T1000 (cell line): ENCODE data around the gene GNAI2.
"Not testable (repeated sequence)": the region's sequence is repeated elsewhere in the genome, so short reads cannot be mapped to it uniquely, and the experiment has no call there.

Experiments used
- DNase-seq: peaks from one replicate; lab custom pipeline; 2025; ENCODE audit warnings: mixed read lengths; lab: John Stamatoyannopoulos, UW

The GNAI2 gene

GRCh38 chr3:50278123-50278879, 42.3 kb downstream of the GNAI2 start:
- no peak for DNase-seq

DNA sequence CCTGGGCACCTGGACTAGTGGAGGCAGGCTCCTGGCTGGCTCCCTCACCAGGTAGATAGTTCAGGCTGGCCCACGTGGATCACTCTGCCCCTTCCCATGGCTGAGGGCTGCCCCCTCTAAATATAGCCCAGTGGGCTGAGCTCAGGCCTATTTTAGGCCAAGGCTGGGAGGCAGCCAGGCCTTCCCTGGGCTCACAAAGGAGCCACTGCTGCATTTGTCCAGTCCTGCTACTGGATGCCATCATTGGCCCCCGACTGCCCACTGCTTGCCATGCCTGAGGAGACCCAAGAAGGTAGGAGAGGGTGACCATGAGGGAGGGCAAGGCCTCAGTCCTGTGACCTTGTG, 42.8 kb downstream of the GNAI2 start, which contains the start of gene LSMEM2:
TSS of gene LSMEM2 (plus strand) at position 208 of the 345 bp plus-strand sequence. CDS start at position 235, 27 bp downstream.
- DNase-seq: no peak

GRCh38 chr3:50279255-50280016, 43.4 kb downstream of the GNAI2 start:
- DNase-seq: no peak

DNA sequence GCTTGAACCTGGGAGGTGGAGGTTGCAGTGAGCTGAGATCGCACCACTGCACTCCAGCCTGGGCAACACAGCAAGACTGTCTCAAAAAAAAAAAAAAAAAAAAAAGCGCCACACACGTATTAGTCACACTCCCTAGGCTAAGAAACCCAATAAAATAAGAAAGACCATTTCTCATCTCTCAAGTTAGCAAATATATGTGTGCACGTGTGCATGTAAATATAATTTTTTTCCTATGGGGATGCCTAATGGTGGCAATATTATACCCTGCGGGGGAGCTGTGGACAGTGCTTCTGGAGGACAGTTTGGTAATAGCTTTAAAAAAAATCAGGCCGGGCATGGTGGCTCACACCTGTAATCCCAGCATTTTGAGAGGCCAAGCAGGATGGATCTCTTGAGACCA, 48.1 kb downstream of the GNAI2 start:
- DNase-seq: not testable (repeated sequence)

GRCh38 chr3:50286322-50287227, 50.6 kb downstream of the GNAI2 start:
- no peak for DNase-seq

GRCh38 chr3:50287262-50287661, 51.3 kb downstream of the GNAI2 start:
- DNase-seq: no peak

DNA sequence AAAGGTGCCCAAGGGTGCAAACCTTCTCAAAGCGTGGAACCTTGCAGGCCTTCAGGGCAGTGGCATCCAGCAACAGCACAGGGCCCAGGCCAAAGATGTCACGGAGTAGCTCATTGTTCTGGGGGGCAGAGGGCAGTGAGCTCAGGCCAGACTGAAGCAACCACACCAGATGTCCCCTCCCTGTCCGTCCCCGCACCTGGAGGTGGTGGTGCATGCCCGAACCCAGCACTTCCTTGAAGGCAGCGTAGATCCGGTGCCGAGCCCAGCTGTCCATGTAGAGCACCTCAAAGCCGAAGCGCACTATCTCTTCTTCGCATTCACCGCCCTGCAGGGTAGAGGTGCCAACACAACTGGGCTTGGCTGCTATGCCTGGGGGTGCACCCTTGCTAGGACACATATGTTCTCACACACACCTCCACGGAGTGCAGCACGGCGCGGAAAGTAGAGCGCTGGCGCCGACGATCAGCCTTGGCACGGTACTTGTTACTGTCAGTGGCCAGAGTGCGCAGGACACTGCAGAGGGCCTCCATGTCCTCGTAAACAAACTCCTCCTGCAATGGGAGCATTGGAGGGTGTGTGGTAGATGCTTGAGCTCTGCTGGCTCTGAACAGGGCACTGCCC, 52.5 kb downstream of the GNAI2 start:
- DNase-seq: no peak

DNA sequence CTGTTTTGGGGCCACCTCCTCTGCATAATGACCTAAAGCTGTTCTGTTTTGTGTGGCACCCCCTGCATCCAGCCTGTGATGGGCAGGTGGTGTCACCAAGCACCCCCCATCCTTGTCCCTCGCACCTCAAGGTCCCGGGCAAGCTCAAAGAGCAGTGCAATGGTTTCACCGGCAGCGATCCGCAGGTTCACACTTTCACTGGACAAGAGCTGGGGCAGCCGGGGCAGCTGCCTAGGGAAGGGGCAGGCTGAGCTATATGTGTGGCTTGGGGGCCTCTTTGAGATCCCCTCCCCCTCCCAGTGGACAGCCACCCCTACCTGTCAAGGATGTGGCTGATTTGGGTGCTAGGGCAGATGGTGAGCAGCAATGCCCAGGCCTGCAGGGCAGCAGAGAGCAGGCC, 53.1 kb downstream of the GNAI2 start:
- DNase-seq: no peak

GRCh38 chr3:50290161-50290641, 54.2 kb downstream of the GNAI2 start:
- no peak for DNase-seq

- peak; percentile 97 for DNase-seq
These were observed 56.4 kb downstream of the GNAI2 start, which contains the start of gene IFRD2 for GRCh38 chr3:50292159-50293078. IFRD2 (minus strand) TSS chr3:50292429; CDS start chr3:50292274, 155 bp downstream.

- DNase-seq: no peak
These were observed 57.2 kb downstream of the GNAI2 start for GRCh38 chr3:50293079-50293801.

GRCh38 chr3:50294089-50294488, 58.1 kb downstream of the GNAI2 start:
- no peak for DNase-seq

DNA sequence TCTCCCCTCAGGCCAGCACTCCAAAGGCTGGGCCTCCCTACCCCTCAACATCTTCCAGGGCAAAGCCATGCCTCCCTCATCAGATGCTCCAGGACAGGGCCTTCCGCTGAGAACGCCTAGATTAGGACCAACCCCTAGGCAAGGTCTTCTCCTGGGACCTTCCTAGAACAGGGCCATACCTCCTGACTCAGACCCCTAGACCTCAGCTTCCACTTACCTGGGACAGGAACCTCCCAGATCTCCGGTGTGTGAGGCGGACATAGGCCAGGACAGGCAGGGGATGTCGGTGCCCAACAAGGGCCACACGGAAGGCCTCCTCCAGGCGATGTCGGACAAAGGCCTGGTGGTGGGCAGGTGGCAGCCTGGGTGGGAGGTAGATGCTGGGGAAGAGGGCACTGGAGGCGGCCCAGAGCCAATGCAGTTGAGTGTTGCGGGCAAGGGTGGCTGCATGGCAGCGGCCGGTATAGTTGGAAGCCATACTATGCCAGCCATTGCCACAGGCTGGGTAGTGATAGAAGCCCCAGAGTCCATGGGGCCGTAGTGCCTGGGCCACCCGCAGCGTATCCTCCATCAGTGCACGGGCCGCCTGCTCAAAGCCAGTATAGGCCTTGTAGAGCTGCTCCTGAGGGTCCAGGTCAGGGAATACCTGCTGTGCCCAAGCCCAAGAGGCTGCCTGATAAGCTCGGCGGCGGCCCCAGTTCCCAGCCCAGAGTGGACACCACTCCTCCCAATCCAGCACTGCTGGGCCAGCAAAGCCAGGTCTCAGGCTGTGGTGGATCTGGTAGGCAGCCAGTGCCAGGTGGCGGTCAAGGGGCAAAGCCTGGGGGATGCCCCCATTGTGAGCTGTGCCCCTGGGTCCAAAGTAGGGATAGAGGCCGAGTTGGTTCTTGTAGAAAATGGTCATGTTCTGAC, 58.7 kb downstream of the GNAI2 start:
- DNase-seq: no peak

- DNase-seq: no peak
These were observed 59.8 kb downstream of the GNAI2 start for GRCh38 chr3:50295553-50296431.

DNA sequence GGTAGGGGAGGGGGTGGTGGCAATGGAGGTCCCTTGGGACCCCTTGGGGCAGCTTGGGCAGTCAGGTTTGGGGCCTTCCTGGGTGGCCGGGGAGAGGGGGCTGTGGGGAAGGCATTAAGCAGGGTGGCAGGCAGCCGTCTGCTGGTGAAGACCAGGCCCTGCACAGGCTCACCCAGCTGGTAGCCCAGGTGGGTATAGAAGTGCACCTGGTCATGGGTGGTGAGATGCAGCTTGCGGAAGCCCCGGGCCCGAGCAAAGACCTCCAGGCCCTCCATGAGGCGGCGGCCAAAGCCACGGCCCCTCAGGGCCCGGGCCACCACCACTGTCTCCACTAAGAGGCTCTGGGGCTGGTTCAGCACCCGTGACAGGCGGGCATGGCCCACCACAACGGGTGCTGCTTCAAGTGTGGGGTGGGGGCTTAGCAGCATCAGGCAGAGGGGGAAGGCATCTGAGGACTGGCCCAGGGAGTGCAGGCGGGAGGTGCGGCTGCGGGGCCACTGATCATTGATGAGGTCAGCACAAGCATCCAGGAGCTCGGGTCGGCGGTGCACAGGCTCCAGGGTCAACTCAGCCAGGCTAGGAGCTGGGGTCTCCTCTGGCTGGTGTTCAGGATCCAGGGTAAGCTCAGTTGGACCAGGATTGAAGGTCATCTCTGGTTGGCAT, 60.8 kb downstream of the GNAI2 start:
- DNase-seq: no peak

DNA sequence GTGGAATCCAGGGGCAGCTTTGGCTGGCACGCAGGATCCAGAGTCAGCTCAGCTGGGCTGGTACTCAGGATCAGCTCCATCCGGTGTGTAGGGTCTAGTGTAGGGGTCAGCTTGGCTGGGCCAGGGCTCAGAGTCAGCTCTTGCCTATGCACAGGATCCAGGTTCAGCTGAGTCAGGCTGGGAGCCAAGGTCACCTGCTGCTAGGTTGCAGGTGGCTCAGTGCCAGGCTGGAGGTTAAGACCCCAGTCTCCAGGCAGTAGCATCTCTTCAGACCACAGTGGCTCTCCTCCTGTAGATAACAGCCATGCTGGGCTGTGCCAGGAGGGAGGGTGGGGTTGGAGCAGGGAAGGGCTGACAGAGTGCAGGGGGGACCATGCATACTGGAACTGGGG, 61.4 kb downstream of the GNAI2 start:
- DNase-seq: no peak
